ENCODE measurements around the gene HDAC8.

Gene HDAC8

DNA sequence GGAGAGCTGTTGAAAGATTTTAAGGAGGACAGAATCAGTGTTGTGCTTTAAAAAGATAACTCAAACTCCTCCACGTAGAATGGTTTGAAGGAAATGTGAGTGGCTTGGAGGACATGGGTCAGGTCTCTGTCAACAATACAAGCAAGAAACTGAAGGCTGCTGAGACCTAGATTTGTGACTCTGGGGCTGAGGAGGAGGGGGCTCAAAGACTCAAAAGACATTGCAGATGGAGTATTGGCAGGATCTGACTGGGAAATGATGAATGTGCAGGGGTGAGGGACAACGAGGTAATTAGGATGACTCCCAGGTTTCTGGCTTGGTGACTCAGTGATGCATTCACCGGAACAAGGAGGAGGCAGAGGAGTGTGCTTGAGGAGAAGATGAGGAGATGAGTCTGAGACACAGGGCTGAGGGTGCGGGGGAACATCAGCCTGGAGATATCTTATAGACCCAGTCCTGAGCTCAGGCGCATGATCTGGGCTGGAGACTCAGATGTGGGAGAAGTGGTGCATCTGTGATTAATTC lies 292.3 kb downstream of the HDAC8 start:
- TF ChIP-seq FOXP2 (optimal IDR thresholded peaks at IDR 0.05; ENCODE audit: borderline replicate concordance, extremely low read depth, extremely low read length, insufficient read depth), result no peak
- TF ChIP-seq SIN3A (IDR thresholded peaks at IDR 0.05; ENCODE audit: borderline replicate concordance, insufficient read depth, low read length), result no peak
- TF ChIP-seq, protein P1, sequence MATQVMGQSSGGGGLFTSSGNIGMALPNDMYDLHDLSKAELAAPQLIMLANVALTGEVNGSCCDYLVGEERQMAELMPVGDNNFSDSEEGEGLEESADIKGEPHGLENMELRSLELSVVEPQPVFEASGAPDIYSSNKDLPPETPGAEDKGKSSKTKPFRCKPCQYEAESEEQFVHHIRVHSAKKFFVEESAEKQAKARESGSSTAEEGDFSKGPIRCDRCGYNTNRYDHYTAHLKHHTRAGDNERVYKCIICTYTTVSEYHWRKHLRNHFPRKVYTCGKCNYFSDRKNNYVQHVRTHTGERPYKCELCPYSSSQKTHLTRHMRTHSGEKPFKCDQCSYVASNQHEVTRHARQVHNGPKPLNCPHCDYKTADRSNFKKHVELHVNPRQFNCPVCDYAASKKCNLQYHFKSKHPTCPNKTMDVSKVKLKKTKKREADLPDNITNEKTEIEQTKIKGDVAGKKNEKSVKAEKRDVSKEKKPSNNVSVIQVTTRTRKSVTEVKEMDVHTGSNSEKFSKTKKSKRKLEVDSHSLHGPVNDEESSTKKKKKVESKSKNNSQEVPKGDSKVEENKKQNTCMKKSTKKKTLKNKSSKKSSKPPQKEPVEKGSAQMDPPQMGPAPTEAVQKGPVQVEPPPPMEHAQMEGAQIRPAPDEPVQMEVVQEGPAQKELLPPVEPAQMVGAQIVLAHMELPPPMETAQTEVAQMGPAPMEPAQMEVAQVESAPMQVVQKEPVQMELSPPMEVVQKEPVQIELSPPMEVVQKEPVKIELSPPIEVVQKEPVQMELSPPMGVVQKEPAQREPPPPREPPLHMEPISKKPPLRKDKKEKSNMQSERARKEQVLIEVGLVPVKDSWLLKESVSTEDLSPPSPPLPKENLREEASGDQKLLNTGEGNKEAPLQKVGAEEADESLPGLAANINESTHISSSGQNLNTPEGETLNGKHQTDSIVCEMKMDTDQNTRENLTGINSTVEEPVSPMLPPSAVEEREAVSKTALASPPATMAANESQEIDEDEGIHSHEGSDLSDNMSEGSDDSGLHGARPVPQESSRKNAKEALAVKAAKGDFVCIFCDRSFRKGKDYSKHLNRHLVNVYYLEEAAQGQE (IDR thresholded peaks at IDR 0.05; ENCODE audit: insufficient read depth in 1 of 2, low read depth in 2 of 2, low read length in 2 of 2), result no peak
- TF ChIP-seq POLR2AphosphoS5 (IDR thresholded peaks at IDR 0.05; ENCODE audit: low read depth, low read length), result no peak
- no peak for TF ChIP-seq TAF1 (IDR thresholded peaks at IDR 0.05; ENCODE audit: borderline replicate concordance, insufficient read depth, low read length)

Data from PFSK-1 (cell line).